ENCODE data around the gene PARP9. TPM values are rescaled to one million over a fixed set of nuclear protein-coding genes. Genes with fewer than 3 reads are reported as not detected.

The PARP9 gene
- total and polyA plus RNA-seq, 7 donors: 6.5 to 18.9 (median 10.8) TPM

DNA sequence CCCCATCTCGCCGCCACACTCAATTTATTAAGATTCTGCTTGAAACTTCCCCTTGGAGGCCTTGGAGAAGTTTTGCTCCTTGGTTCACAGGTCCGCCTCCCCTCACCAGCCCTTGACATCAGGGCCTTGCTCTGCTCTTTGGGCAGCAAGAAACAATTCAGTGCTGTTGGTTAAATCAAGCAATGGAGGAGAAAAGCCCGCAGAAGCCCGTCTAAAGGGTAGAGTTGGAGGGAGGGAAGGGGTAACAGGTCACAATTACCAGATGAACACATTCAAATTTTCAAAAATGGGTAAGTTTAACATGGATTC is 429 bp downstream of the PARP9 start:
- peak in 1 of 4 donors; percentile 19 for ATAC-seq
- no peaks in the 10 kb centered on the region for H3K27me3 ChIP-seq (ENCODE audit: insufficient read depth in 3 of 3, low read length in 2 of 3)
- no peaks in the 10 kb centered on the region for H3K9me3 ChIP-seq
- H3K27ac ChIP-seq: peak overlapping the region; percentile 75
- TF ChIP-seq, protein P1, sequence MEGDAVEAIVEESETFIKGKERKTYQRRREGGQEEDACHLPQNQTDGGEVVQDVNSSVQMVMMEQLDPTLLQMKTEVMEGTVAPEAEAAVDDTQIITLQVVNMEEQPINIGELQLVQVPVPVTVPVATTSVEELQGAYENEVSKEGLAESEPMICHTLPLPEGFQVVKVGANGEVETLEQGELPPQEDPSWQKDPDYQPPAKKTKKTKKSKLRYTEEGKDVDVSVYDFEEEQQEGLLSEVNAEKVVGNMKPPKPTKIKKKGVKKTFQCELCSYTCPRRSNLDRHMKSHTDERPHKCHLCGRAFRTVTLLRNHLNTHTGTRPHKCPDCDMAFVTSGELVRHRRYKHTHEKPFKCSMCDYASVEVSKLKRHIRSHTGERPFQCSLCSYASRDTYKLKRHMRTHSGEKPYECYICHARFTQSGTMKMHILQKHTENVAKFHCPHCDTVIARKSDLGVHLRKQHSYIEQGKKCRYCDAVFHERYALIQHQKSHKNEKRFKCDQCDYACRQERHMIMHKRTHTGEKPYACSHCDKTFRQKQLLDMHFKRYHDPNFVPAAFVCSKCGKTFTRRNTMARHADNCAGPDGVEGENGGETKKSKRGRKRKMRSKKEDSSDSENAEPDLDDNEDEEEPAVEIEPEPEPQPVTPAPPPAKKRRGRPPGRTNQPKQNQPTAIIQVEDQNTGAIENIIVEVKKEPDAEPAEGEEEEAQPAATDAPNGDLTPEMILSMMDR (IDR thresholded peaks at IDR 0.05): no peak
- no peak for DNase-seq
- WGBS, 3 donors: 27 to 36% (median 30%) methylated on average over 5 of the region's 5 CpGs
- peaks cover 17% of the 10 kb centered on the region for H3K4me1 ChIP-seq
- peak overlapping the region; percentile 76 for H3K4me3 ChIP-seq
- intact Hi-C loops (cut with DNase I): loop anchor here (5.0 kb wide), 2 partner anchors 46 to 171 kb away; no protein-coding TSS in a partner anchor
- peaks cover 3 to 37% of the 10 kb centered on the region in 2 donors for H3K36me3 ChIP-seq (ENCODE audit: insufficient read depth in 1 of 2, low read depth in 1 of 2)

DNA sequence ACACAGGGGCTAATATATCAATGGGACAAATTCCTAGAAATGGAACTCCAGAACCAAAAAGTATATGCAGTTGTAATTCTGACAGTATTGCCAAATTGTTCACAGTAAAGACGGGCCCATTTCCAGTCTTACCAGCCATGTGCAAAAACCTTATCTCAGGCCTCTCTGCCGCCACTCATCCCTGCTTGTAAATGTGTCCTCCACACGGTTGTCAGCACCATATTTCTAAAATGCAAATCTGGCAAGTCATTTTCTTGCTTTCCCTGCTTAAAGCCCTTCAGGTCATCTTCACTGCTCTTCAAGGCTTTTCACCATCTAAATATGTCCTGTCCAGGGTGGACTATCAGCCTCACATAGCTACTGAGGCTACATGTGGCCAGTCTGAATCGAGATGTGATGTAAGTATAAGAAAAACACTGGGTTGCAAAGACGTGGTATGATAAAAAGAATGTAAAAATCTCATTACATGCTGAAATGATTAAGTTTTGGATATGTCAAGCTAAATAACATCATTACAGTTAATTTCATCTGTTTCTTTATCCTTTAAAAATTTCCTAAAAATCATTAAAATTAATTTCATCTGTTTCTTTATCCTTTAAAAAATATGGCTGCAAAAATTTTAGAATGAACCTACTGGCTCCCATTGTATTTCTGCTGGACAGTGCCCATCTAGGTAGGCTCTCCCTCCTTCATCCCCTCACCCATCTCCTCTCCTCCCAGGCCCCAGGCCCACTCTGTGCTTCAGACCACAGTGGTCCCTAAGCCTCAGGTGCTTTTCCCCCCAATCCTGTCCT is 980 bp downstream of the PARP9 start:
- H3K4me1 ChIP-seq: peaks cover 17% of the 10 kb centered on the region
- DNase-seq (no peak), ATAC-seq (no peak)
- H3K27me3 ChIP-seq (ENCODE audit: insufficient read depth in 3 of 3, low read length in 2 of 3): no peaks in the 10 kb centered on the region
- H3K4me3 ChIP-seq: peak overlapping the region; percentile 76
- TF ChIP-seq, protein P1 (IDR thresholded peaks at IDR 0.05): no peak
- H3K36me3 ChIP-seq (ENCODE audit: insufficient read depth in 1 of 2, low read depth in 1 of 2): peaks cover 3 to 43% of the 10 kb centered on the region in 2 donors
- intact Hi-C loops (cut with DNase I): loop anchor here (5.0 kb wide), 2 partner anchors 46 to 171 kb away; no protein-coding TSS in a partner anchor
- 62 to 74% (median 69%) methylated on average over 5 of the region's 5 CpGs for WGBS, 3 donors
- no peaks in the 10 kb centered on the region for H3K9me3 ChIP-seq
- peak overlapping the region; percentile 75 for H3K27ac ChIP-seq

DNA sequence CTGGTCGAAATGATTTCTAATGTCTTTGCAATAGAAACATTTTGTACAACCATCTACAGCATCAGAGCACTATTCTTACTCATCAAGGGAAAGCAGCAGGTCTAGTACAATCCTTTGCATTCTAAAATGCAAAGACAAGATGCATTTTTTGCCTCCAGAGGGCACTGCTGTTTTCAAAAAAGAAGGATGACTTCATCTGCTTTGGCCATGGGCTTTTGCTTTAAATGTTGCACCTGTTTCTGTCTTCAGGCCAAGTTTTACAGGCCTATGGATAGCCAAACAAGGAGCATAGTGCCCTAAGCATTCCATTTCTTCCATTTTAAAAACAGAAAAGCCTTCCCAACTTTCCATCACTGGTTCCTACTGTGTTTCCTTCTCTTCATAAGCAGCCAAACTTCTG is 3.4 kb downstream of the PARP9 start:
- DNase-seq (no peak), ATAC-seq (peak in 3 of 4 donors; percentile 22 to 50 (median 49))
- Histone ChIP-seq H3K4me3 (no peak overlapping the region), H3K36me3 (ENCODE audit: insufficient read depth in 1 of 2, low read depth in 1 of 2) (peaks cover 0 to 42% of the 10 kb centered on the region in 2 donors), H3K27me3 (ENCODE audit: insufficient read depth in 3 of 3, low read length in 2 of 3) (no peaks in the 10 kb centered on the region), H3K9me3 (no peaks in the 10 kb centered on the region), H3K4me1 (peaks cover 17% of the 10 kb centered on the region), H3K27ac (no peak overlapping the region)
- WGBS, 3 donors: 75 to 87% (median 87%) methylated on average over 1 of the region's 1 CpG
- intact Hi-C loops (cut with DNase I): loop anchor here (1.0 to 5.0 kb wide), 4 partner anchors 43 to 168 kb away; no protein-coding TSS in a partner anchor
- TF ChIP-seq, protein P1 (IDR thresholded peaks at IDR 0.05): peak; percentile 63

- Histone ChIP-seq H3K4me1 (peaks cover 17% of the 10 kb centered on the region), H3K9me3 (no peaks in the 10 kb centered on the region), H3K27me3 (ENCODE audit: insufficient read depth in 3 of 3, low read length in 2 of 3) (no peaks in the 10 kb centered on the region), H3K4me3 (no peak overlapping the region), H3K27ac (no peak overlapping the region), H3K36me3 (ENCODE audit: insufficient read depth in 1 of 2, low read depth in 1 of 2) (peaks cover 0 to 47% of the 10 kb centered on the region in 2 donors)
- WGBS, 3 donors: 70 to 79% (median 79%) methylated on average over 3 of the region's 3 CpGs
- intact Hi-C loops (cut with DNase I): loop anchor here (1.0 to 5.0 kb wide), 4 partner anchors 43 to 168 kb away; no protein-coding TSS in a partner anchor
- TF ChIP-seq, protein P1 (IDR thresholded peaks at IDR 0.05): no peak
- ATAC-seq (no peak), DNase-seq (no peak)
Measured at GRCh38 chr3:122559906-122560305, 4.2 kb downstream of the PARP9 start.
